ENCODE data around the gene ENAH. TPM values are rescaled to one million over a fixed set of nuclear protein-coding genes. Genes with fewer than 3 reads are reported as not detected.

ENAH gene
- total RNA-seq, 4 donors from 2014 or later: 8.6 to 42.5 (median 35.9) TPM

GRCh38 chr1:225611537-225612223, 41.2 kb downstream of the ENAH start:
- no peaks in the 10 kb centered on the region for H3K9me3 ChIP-seq
- DNase-seq: no peak
- peak overlapping the region; percentile 43 to 75 (median 68) for H3K27ac ChIP-seq
- H3K4me3 ChIP-seq: peak overlapping the region in 2 of 4 donors; percentile 4 to 18
- no peaks in the 10 kb centered on the region for H3K36me3 ChIP-seq
- H3K4me1 ChIP-seq: peaks cover 0 to 41% (median 16%) of the 10 kb centered on the region in 3 donors
- no peaks in the 10 kb centered on the region for H3K27me3 ChIP-seq
- TF ChIP-seq POLR2A (IDR thresholded peaks at IDR 0.05) (no peak), CTCF (IDR thresholded peaks at IDR 0.05) (peak in 2 of 6 experiments; percentile 9 to 36)
- intact Hi-C loops (cut with DNase I): no loop called here
- 35 to 60% methylated on average over 7 of the region's 7 CpGs for WGBS, 2 donors

- H3K27ac ChIP-seq: peak overlapping the region in 1 of 4 donors; percentile 16
- H3K4me3 ChIP-seq: no peak overlapping the region
- 71 to 80% methylated on average over 5 of the region's 5 CpGs for WGBS, 2 donors
- no peaks in the 10 kb centered on the region for H3K9me3 ChIP-seq
- H3K27me3 ChIP-seq: no peaks in the 10 kb centered on the region
- peaks cover 0 to 41% (median 16%) of the 10 kb centered on the region in 3 donors for H3K4me1 ChIP-seq
- no peak for DNase-seq
- TF ChIP-seq CTCF (IDR thresholded peaks at IDR 0.05) (no peak), POLR2A (IDR thresholded peaks at IDR 0.05) (no peak)
- intact Hi-C loops (cut with DNase I): no loop called here
- H3K36me3 ChIP-seq: no peaks in the 10 kb centered on the region
Measured at GRCh38 chr1:225610539-225610938, 42.4 kb downstream of the ENAH start.

GRCh38 chr1:225608014-225608796, 44.7 kb downstream of the ENAH start:
- peak overlapping the region in 2 of 4 donors; percentile 14 to 57 for H3K27ac ChIP-seq

GRCh38 chr1:225607355-225607754, 45.6 kb downstream of the ENAH start:
- 75 to 93% methylated on average over 3 of the region's 3 CpGs for WGBS, 2 donors
- TF ChIP-seq POLR2A (IDR thresholded peaks at IDR 0.05) (no peak), CTCF (IDR thresholded peaks at IDR 0.05) (no peak)
- no peak overlapping the region for H3K4me3 ChIP-seq
- no peaks in the 10 kb centered on the region for H3K27me3 ChIP-seq
- peak overlapping the region in 3 of 4 donors; percentile 14 to 57 (median 25) for H3K27ac ChIP-seq
- no peak for DNase-seq
- H3K4me1 ChIP-seq: peaks cover 7 to 61% (median 15%) of the 10 kb centered on the region in 3 donors
- H3K9me3 ChIP-seq: no peaks in the 10 kb centered on the region
- intact Hi-C loops (cut with DNase I): no loop called here
- no peaks in the 10 kb centered on the region for H3K36me3 ChIP-seq

More at GRCh38 chr1:225608014-225608796, 44.7 kb downstream of the ENAH start:
- Histone ChIP-seq H3K4me3 (no peak overlapping the region), H3K4me1 (peaks cover 7 to 57% (median 16%) of the 10 kb centered on the region in 3 donors), H3K36me3 (no peaks in the 10 kb centered on the region), H3K9me3 (no peaks in the 10 kb centered on the region), H3K27me3 (no peaks in the 10 kb centered on the region)
- no peak for TF ChIP-seq POLR2A (IDR thresholded peaks at IDR 0.05)
- TF ChIP-seq CTCF (IDR thresholded peaks at IDR 0.05): no peak
- intact Hi-C loops (cut with DNase I): no loop called here
- no peak for DNase-seq
- WGBS, 2 donors: 88 to 89% methylated on average over 10 to 14 of the region's 14 CpGs

Measured in esophagus squamous epithelium (tissue), 5 donors.